Osteoblast (primary cell): ENCODE measurements around the gene CAMKMT. TPM values are rescaled to one million over a fixed set of nuclear protein-coding genes. Genes with fewer than 3 reads are reported as not detected.

Experiments used
- DNase-seq: peaks from one replicate; pipeline ENCODE4 v3.0.0; 2011; ENCODE audit warnings: low spot score, mixed read lengths; ENCODE audit not compliant: insufficient read length; ENCODE audit errors: missing footprints
- H2AFZ ChIP-seq: 2 replicates; pipeline ENCODE4 v1.6.0; 2011; ENCODE audit warnings: mild to moderate bottlenecking, low read length
- H3K27ac ChIP-seq: 2 replicates; pipeline ENCODE4 v1.5.1; 2011; ENCODE audit warnings: mild to moderate bottlenecking, low read depth, low read length, moderate library complexity
- H3K27me3 ChIP-seq: 2 replicates; pipeline ENCODE4 v1.6.0; 2012; ENCODE audit warnings: mild to moderate bottlenecking, control low read depth, inconsistent platforms, low read length, moderate library complexity; ENCODE audit not compliant: insufficient read depth
- H3K36me3 ChIP-seq: 2 replicates; pipeline ENCODE4 v1.5.1; 2011; ENCODE audit warnings: mild to moderate bottlenecking, low read length, control low read depth, moderate library complexity; ENCODE audit not compliant: insufficient read depth
- H3K4me1 ChIP-seq: 2 replicates; pipeline ENCODE4 v1.5.1; 2011; ENCODE audit warnings: mild to moderate bottlenecking, low read length, control low read depth, moderate library complexity; ENCODE audit not compliant: insufficient read depth
- H3K4me2 ChIP-seq: 2 replicates; pipeline ENCODE4 v1.6.0; 2011; ENCODE audit warnings: mild to moderate bottlenecking, low read length; ENCODE audit not compliant: insufficient read depth
- H3K4me3 ChIP-seq: fragments of 200-600 bp; sonication (generic); 3 replicates; pipeline ENCODE4 v1.5.1; 2012; ENCODE audit warnings: mild to moderate bottlenecking, low read length, inconsistent platforms; ENCODE audit not compliant: insufficient read depth
- H3K79me2 ChIP-seq: 2 replicates; pipeline ENCODE4 v1.6.0; 2012; ENCODE audit warnings: mild to moderate bottlenecking, low read length, control low read depth, inconsistent platforms; ENCODE audit not compliant: insufficient read depth
- H3K9me3 ChIP-seq: 2 replicates; pipeline ENCODE4 v1.5.1; 2011; ENCODE audit warnings: low read depth, low read length, control low read depth
- H4K20me1 ChIP-seq: 2 replicates; pipeline ENCODE4 v1.6.0; 2012; ENCODE audit warnings: mild to moderate bottlenecking, low read length, control low read depth; ENCODE audit not compliant: insufficient read depth
- CTCF ChIP-seq: IDR thresholded peaks from 2 replicates; pipeline ENCODE4 v1.5.1; 2011; ENCODE audit warnings: mild to moderate bottlenecking, low read depth, low read length, moderate library complexity; ENCODE audit errors: extremely low read depth
- total RNA-seq: library from RNA; depleted of rRNA; stranded (reverse); fragments of >200 nt; gene quantifications from 2 replicates; pipeline ENCODE4 v1.2.3, GENCODE V29; 2012

The CAMKMT gene
- total RNA-seq, 1 donor = 7.2 TPM

- H2AFZ ChIP-seq = peak overlapping the region; percentile 6
Measured at GRCh38 chr2:44715671-44716081, 353.9 kb downstream of the CAMKMT start.

GRCh38 chr2:44716131-44716530 is 354.4 kb downstream of the CAMKMT start:
- Histone ChIP-seq H3K4me3 (no peak overlapping the region), H3K4me2 (no peak overlapping the region), H4K20me1 (no peaks in the 10 kb centered on the region)

More at GRCh38 chr2:44715671-44716081, 353.9 kb downstream of the CAMKMT start:
- DNase-seq = peak; percentile 37
- Histone ChIP-seq H3K79me2 (no peaks in the 10 kb centered on the region), H3K4me3 (no peak overlapping the region), H4K20me1 (no peaks in the 10 kb centered on the region), H3K9me3 (no peaks in the 10 kb centered on the region), H3K27ac (peak overlapping the region; percentile 34), H3K27me3 (no peaks in the 10 kb centered on the region), H3K4me2 (no peak overlapping the region), H3K4me1 (peaks cover 7% of the 10 kb centered on the region), H3K36me3 (no peaks in the 10 kb centered on the region)
- peak; percentile 67 for TF ChIP-seq CTCF

GRCh38 chr2:44718431-44718830 is 356.7 kb downstream of the CAMKMT start:
- TF ChIP-seq CTCF = no peak
- no peak overlapping the region for H3K4me3 ChIP-seq
- no peaks in the 10 kb centered on the region for H3K36me3 ChIP-seq
- no peak overlapping the region for H3K4me2 ChIP-seq
- no peaks in the 10 kb centered on the region for H4K20me1 ChIP-seq
- no peak overlapping the region for H2AFZ ChIP-seq
- peaks cover 7% of the 10 kb centered on the region for H3K4me1 ChIP-seq
- H3K27ac ChIP-seq = no peak overlapping the region
- DNase-seq = no peak
- H3K79me2 ChIP-seq = no peaks in the 10 kb centered on the region
- no peaks in the 10 kb centered on the region for H3K27me3 ChIP-seq
- no peaks in the 10 kb centered on the region for H3K9me3 ChIP-seq

More at GRCh38 chr2:44716131-44716530, 354.4 kb downstream of the CAMKMT start:
- Histone ChIP-seq H2AFZ (no peak overlapping the region), H3K9me3 (no peaks in the 10 kb centered on the region), H3K79me2 (no peaks in the 10 kb centered on the region), H3K27me3 (no peaks in the 10 kb centered on the region), H3K4me1 (peaks cover 7% of the 10 kb centered on the region), H3K27ac (no peak overlapping the region), H3K36me3 (no peaks in the 10 kb centered on the region)
- TF ChIP-seq CTCF = no peak
- DNase-seq = no peak

- Histone ChIP-seq H3K4me2 (no peak overlapping the region), H3K27ac (no peak overlapping the region), H3K4me3 (no peak overlapping the region), H3K79me2 (no peaks in the 10 kb centered on the region), H3K9me3 (no peaks in the 10 kb centered on the region), H2AFZ (no peak overlapping the region), H3K4me1 (peaks cover 7% of the 10 kb centered on the region), H3K27me3 (no peaks in the 10 kb centered on the region), H3K36me3 (no peaks in the 10 kb centered on the region), H4K20me1 (no peaks in the 10 kb centered on the region)
- DNase-seq = no peak
- TF ChIP-seq CTCF = no peak
Measured at GRCh38 chr2:44719562-44719961, 357.8 kb downstream of the CAMKMT start.
